Caco-2 (cell line): Measurements from ENCODE around the gene NEK2. TPM values are rescaled to one million over a fixed set of nuclear protein-coding genes. Genes with fewer than 3 reads are reported as not detected.
A peak's percentile ranks its signal among the peaks of the same experiment; 100 is the strongest.

ENCODE experiments used
- Bru-seq: library from RNA; stranded (reverse); fragments of 400-500 nt; gene quantifications from one replicate; lab custom pipeline; 2021; lab: Mats Ljungman, UMichigan
- BruChase-seq, 2 experiments: library from RNA; stranded (reverse); fragments of 400-500 nt; gene quantifications; one replicate each; lab custom pipeline; 2021; lab: Mats Ljungman, UMichigan
- BruUV-seq: library from RNA; stranded (reverse); fragments of 400-500 nt; replicated peaks from 2 replicates; lab custom pipeline; 2021; lab: Mats Ljungman, UMichigan
- CTCF ChIA-PET: fragments of 300-600 bp; sonication (Branson Sonifier 250); formaldehyde crosslinking; loops from one replicate; lab custom pipeline; 2022; ENCODE audit warnings: antibody characterized with exemption; lab: Charles Lee
- POLR2A ChIA-PET: fragments of 300-600 bp; sonication (Branson Sonifier 250); formaldehyde crosslinking; loops from one replicate; lab custom pipeline; 2022; ENCODE audit warnings: antibody characterized with exemption; lab: Charles Lee
- DNase-seq, 2 experiments: peaks; one replicate each; pipeline versions ENCODE4 v3.0.0 to v3.0.0-alpha.2; 2020 to 2022
- H3K27me3 ChIP-seq: replicated peaks from 2 replicates; pipeline ENCODE4 v1.6.0; 2011; ENCODE audit warnings: low read length; ENCODE audit not compliant: control insufficient read depth, insufficient read depth
- H3K36me3 ChIP-seq: 2 replicates; pipeline ENCODE4 v1.5.1; 2011; ENCODE audit warnings: low read length; ENCODE audit not compliant: control insufficient read depth, insufficient read depth
- H3K4me1 ChIP-seq: fragments of 250-450 bp; sonication (Bioruptor Pico); 2 replicates; pipeline ENCODE4 v1.5.1; 2020; ENCODE audit warnings: mild to moderate bottlenecking
- H3K4me3 ChIP-seq: 2 replicates; pipeline ENCODE4 v1.5.1; 2011; ENCODE audit warnings: low read depth, mild to moderate bottlenecking, control low read depth, low read length
- H3K9me3 ChIP-seq: fragments of 250-450 bp; sonication (Bioruptor Pico); 2 replicates; pipeline ENCODE4 v1.5.1; 2020; ENCODE audit warnings: mild to moderate bottlenecking, moderate library complexity
- H3K27ac Mint-ChIP-seq: one replicate; pipeline ENCODE4 v1.8.0; 2022; ENCODE audit warnings: mixed read lengths; ENCODE audit not compliant: unreplicated experiment
- H3K27me3 Mint-ChIP-seq: one replicate; pipeline ENCODE4 v1.8.0; 2022; ENCODE audit warnings: mixed read lengths; ENCODE audit not compliant: insufficient read depth, unreplicated experiment
- H3K36me3 Mint-ChIP-seq: one replicate; pipeline ENCODE4 v1.8.0; 2022; ENCODE audit warnings: mild to moderate bottlenecking, mixed read lengths; ENCODE audit not compliant: insufficient read depth, unreplicated experiment
- H3K4me1 Mint-ChIP-seq: one replicate; pipeline ENCODE4 v1.8.0; 2022; ENCODE audit warnings: low read depth, mixed read lengths; ENCODE audit not compliant: unreplicated experiment
- H3K4me3 Mint-ChIP-seq: one replicate; pipeline ENCODE4 v1.8.0; 2022; ENCODE audit warnings: mild to moderate bottlenecking, moderate library complexity, mixed read lengths; ENCODE audit not compliant: unreplicated experiment
- H3K9me3 Mint-ChIP-seq: one replicate; pipeline ENCODE4 v1.8.0; 2022; ENCODE audit warnings: mixed read lengths; ENCODE audit not compliant: unreplicated experiment
- CTCF ChIP-seq, 2 experiments: fragments of 200-600 bp in 1 of 2; IDR thresholded peaks; 1 replicate in 1 of 2; 2 replicates in 1 of 2; pipeline versions ENCODE4 v1.5.1 to v1.8.0; 2011 to 2022; ENCODE audit warnings: antibody characterized with exemption in 1 of 2, control low read depth in 1 of 2, inconsistent platforms in 1 of 2, low read depth in 1 of 2, low read length in 1 of 2, mild to moderate bottlenecking in 1 of 2, moderate library complexity in 1 of 2; ENCODE audit not compliant: insufficient read depth in 1 of 2, severe bottlenecking in 1 of 2, unreplicated experiment in 1 of 2
- intact Hi-C: fragments of 100-400 bp; cut with micrococcal nuclease; formaldehyde crosslinking; loops from one replicate; pipeline ENCODE4 v1.10.0; 2022; ENCODE audit not compliant: unreplicated experiment
- long read RNA-seq: library from polyadenylated mRNA; stranded (forward); transcript quantifications from one replicate; pipeline ENCODE4 v2.0.0, GENCODE V29; 2022
- total RNA-seq: library from RNA; stranded (reverse); gene quantifications from 2 replicates; pipeline ENCODE4 v1.2.3, GENCODE V29; 2022

NEK2 gene
- total RNA-seq (32.1 and 34.7 TPM in 2 replicates), Bru-seq, nascent RNA (percentile 71 among the genes with signal in this experiment), BruChase-seq, experiment 1, labeled RNA remaining after a 2-hour chase (percentile 81 among the genes with signal in this experiment), BruChase-seq, experiment 2, labeled RNA remaining after a 6-hour chase (percentile 89 among the genes with signal in this experiment)
- long read RNA-seq, transcript NEK2-202 (8 exons, 2,131 nt), result major isoform, 37 of 56 reads
- long read RNA-seq, partial matches to known transcripts, result 0 of 56 reads
- long read RNA-seq, other reads (novel, unspliced or antisense), result 15 of 56 reads

GRCh38 chr1:211675230-211676105 lies at the start of gene NEK2:
Gene NEK2 (minus strand): TSS chr1:211675621. CDS start chr1:211675479, 142 bp downstream.
- no peaks in the 10 kb centered on the region; the same call in 1 of the 2 replicates for H3K36me3 ChIP-seq
- no peaks in the 10 kb centered on the region for H3K4me1 ChIP-seq
- peak within 1 kb of the TSS; percentile 95 for H3K27ac Mint-ChIP-seq
- H3K4me3 Mint-ChIP-seq, result peak within 1 kb of the TSS; percentile 91
- peak; percentile 96 to 98 for DNase-seq
- CTCF ChIA-PET, result interaction anchor here (0.6 to 2.4 kb wide), 4 partner anchors 8 to 360 kb away, joined by 3 to 21 read pairs (median 6); partner anchors contain the start of genes DTL and INTS7
- no peaks in the 10 kb centered on the region for H3K9me3 ChIP-seq
- peak within 1 kb of the TSS; percentile 83 for H3K4me3 ChIP-seq
- no peaks in the 10 kb centered on the region for H3K27me3 ChIP-seq
- peaks cover 42% of the 10 kb centered on the region for H3K36me3 Mint-ChIP-seq
- peaks cover 17% of the 10 kb centered on the region for H3K4me1 Mint-ChIP-seq
- no peak for TF ChIP-seq CTCF (IDR thresholded peaks at IDR 0.05; ENCODE audit: insufficient read depth in 1 of 2, low read depth in 1 of 2, low read length in 1 of 2, severe bottlenecking in 1 of 2, unreplicated experiment in 1 of 2)
- no TSS peak for BruUV-seq
- POLR2A ChIA-PET, result interaction anchor here (1.1 to 2.0 kb wide), 3 partner anchors 8 to 360 kb away, joined by 3 to 14 read pairs (median 13); partner anchors contain the start of genes DTL and INTS7
- no peaks in the 10 kb centered on the region for H3K9me3 Mint-ChIP-seq
- intact Hi-C loops, result loop anchor here (1.0 kb wide), 2 partner anchors 8 to 360 kb away; partner anchors contain the start of genes DTL and INTS7
- H3K27me3 Mint-ChIP-seq, result no peaks in the 10 kb centered on the region

GRCh38 chr1:211724687-211725196 lies 49.3 kb upstream of the NEK2 start:
- H3K27ac Mint-ChIP-seq, result no peak overlapping the region
- Histone ChIP-seq H3K27me3 (no peaks in the 10 kb centered on the region; the same call in 1 of the 2 replicates), H3K4me1 (peaks cover 6% of the 10 kb centered on the region; the same call in 1 of the 2 replicates), H3K9me3 (no peaks in the 10 kb centered on the region), H3K4me3 (no peak overlapping the region), H3K36me3 (no peaks in the 10 kb centered on the region)
- no peaks in the 10 kb centered on the region for H3K27me3 Mint-ChIP-seq
- peaks cover 14% of the 10 kb centered on the region for H3K4me1 Mint-ChIP-seq
- no peak for DNase-seq
- no peak for TF ChIP-seq CTCF (IDR thresholded peaks at IDR 0.05; ENCODE audit: insufficient read depth in 1 of 2, low read depth in 1 of 2, low read length in 1 of 2, severe bottlenecking in 1 of 2, unreplicated experiment in 1 of 2)
- H3K36me3 Mint-ChIP-seq, result no peaks in the 10 kb centered on the region
- BruUV-seq, result no TSS peak
- H3K4me3 Mint-ChIP-seq, result no peak overlapping the region
- peaks cover 10% of the 10 kb centered on the region for H3K9me3 Mint-ChIP-seq
- POLR2A ChIA-PET, result no interaction called here
- CTCF ChIA-PET, result no interaction called here
- intact Hi-C loops, result no loop called here

GRCh38 chr1:211723273-211723672 lies 47.9 kb upstream of the NEK2 start:
- ChIA-PET POLR2A (no interaction called here), CTCF (interaction anchor here (0.8 to 1.1 kb wide), 2 partner anchors 43 to 61 kb away, joined by 3 to 4 read pairs; no protein-coding TSS in a partner anchor)
- Mint-ChIP-seq H3K36me3 (no peaks in the 10 kb centered on the region), H3K9me3 (peaks cover 10% of the 10 kb centered on the region), H3K4me1 (peaks cover 14% of the 10 kb centered on the region), H3K27me3 (no peaks in the 10 kb centered on the region), H3K27ac (peak overlapping the region; percentile 78), H3K4me3 (no peak overlapping the region)
- Histone ChIP-seq H3K9me3 (no peaks in the 10 kb centered on the region), H3K36me3 (no peaks in the 10 kb centered on the region), H3K4me3 (no peak overlapping the region), H3K27me3 (no peaks in the 10 kb centered on the region; the same call in 1 of the 2 replicates), H3K4me1 (peaks cover 6% of the 10 kb centered on the region; the same call in 1 of the 2 replicates)
- no peak for DNase-seq
- intact Hi-C loops, result no loop called here
- no peak for TF ChIP-seq CTCF (IDR thresholded peaks at IDR 0.05; ENCODE audit: insufficient read depth in 1 of 2, low read depth in 1 of 2, low read length in 1 of 2, severe bottlenecking in 1 of 2, unreplicated experiment in 1 of 2)
- BruUV-seq, result no TSS peak
